ENCODE results near the gene BABAM2.
"Not testable (repeated sequence)": the region's sequence is repeated elsewhere in the genome, so short reads cannot be mapped to it uniquely, and the experiment has no call there.

BABAM2 gene

DNA sequence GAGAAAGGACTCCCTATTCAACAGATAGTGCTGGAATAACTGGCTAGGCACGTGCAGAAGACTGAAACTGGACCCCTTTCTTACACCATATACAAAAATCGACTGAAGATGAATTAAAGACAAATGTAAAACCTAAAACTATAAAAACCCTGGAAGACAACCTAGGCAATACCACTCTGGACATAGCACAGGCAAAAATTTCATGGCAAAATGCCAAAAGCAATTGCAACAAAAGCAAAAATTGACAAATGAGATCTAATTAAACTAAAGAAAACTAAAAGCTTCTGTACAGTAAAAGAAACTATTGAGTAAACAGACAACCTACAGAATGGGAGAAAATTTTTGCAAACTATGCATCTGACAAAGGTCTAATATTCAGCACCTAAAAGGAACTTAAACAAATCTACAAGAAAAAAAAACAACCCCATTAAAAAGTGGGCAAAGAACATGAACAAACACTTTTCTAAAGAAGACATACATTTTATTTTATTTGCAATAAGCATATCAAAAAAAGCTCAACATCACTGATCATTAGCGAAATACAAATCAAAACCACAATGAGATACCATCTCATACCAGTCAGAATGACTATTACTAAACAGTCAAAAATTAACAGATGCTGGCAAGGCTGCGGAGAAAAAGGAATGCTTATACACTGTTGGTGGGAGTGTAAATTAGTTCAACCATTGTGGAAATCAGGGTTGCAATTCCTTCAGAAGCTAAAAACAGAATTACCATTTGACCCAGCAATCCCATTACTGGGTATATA, 8.5 kb upstream of the BABAM2 start:
- DNase-seq = not testable (repeated sequence)

GRCh38 chr2:27882584-27882922, 8.0 kb upstream of the BABAM2 start:
- DNase-seq = not testable (repeated sequence)

GRCh38 chr2:27884601-27885000, 5.9 kb upstream of the BABAM2 start:
- no peak for DNase-seq

DNA sequence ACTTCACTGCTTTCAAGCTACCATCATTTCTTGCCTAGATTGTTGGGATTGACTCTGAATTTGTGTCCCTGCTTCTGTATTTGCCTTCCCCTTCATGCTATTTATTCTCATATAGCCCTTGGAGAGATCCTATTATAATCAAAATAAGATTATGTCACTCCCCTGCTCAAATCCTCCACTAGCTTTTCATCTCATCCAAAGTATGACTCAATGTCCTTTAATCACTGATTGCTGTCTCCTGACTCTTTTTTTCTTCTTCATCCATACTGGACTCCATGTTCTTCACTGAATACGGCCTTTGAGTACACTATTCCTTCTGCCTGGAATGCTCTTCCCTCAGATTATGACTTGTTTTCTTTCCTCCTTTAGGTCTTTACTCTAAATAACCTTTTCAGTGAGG, 5.3 kb upstream of the BABAM2 start:
- DNase-seq = no peak

GRCh38 chr2:27885661-27886060, 4.9 kb upstream of the BABAM2 start:
- no peak for DNase-seq

- DNase-seq = no peak
Measured at GRCh38 chr2:27886322-27886721, 4.2 kb upstream of the BABAM2 start.

DNA sequence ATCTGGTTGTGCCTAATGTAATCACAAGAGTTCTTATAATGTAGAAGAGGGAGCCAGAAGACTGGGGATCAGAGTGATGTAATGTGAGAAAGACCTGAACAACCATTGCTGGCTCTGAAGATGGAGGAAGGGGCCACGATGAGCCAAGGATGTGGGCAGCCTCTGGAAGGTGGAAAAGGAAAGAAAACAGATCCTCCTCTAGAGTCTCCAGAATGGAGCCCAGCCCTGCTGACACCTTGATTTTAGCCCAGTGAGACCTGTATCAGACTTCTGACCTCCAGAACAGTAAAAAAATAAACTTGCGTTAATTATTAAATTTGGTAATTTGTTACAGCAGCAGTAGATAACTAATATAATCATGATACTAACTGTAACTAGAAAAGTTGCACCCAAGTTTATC, 3.4 kb upstream of the BABAM2 start:
- DNase-seq = no peak

DNA sequence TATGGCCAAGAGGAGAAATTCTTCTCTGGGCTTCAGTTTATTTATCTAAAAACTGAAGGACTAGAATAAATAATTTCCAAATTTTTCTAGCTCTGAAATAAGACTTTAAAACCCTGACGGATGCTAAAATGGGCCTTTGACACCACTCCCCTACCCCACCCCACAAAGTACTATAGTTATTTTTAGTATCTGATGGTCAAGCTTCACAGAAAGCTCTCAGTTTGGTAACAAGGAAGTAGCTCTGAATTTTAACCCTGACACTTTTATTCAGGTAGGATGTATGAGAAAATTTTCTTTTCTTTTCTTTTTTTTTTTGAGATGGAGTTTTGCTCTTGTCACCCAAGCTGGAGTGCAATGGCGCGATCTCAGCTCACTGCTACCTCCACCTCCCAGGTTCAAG, 2.7 kb upstream of the BABAM2 start:
- DNase-seq = no peak

GRCh38 chr2:27888790-27889189, 1.7 kb upstream of the BABAM2 start:
- DNase-seq = no peak

DNA sequence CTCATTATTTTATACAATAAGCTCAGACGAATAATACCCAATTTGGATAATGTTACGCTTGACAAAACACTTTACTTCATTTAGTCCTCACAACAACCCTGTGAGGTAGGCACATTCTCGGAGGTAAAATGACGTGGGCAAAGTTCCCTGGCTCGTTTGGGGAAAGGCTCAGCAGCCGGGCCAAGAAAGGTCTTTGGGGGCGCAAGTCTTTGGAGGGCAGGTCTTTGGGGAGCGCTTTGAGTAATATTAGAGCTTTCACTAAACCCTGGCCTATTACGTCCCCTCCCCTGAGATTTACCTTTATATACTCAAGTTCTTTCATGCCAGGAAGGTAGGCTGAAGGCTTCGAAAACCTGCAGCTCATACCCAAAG, 769 bp upstream of the BABAM2 start:
- DNase-seq = peak; percentile 59

DNA sequence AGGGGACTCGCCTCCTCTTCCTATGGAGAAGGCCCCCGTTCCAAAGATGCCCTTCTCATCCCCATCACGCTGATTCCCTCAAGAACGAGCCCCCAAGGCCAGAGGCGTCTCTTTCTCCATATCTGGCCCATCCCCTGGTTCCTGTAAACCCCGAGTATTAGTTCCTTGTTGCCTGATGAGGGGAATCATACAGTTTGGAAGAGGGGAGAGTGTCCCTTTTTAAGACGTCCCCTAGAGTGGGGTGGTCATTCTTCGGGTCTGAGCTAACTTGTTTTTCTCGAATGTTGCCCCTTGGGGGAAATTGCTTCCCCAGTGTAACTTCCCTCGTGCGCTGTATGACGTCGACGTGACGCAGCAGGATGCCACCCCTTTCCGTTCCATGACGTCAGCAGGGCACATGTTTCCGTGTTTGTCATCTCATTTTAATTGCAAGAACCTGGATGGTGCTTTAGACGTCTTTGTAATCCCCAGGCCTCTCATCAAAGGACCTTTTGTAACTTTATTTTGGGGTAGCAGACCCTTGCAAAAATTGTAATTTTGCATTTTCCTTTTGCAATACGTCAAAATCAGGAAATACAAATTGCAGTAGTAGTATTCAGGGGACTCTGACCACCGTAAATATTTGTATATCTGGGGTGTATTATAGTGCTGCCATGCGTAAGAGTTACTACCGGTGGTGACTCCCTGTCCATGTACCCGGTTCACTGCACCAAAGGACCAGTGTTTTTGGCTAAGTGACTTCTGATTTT, 569 bp downstream of the BABAM2 start:
- DNase-seq = peak; percentile 94

- no peak for DNase-seq
Measured at GRCh38 chr2:27891673-27892105, 1.2 kb downstream of the BABAM2 start.

GRCh38 chr2:27893006-27893405, 2.5 kb downstream of the BABAM2 start:
- DNase-seq = no peak

GRCh38 chr2:27897717-27898116, 7.2 kb downstream of the BABAM2 start:
- no peak for DNase-seq

DNA sequence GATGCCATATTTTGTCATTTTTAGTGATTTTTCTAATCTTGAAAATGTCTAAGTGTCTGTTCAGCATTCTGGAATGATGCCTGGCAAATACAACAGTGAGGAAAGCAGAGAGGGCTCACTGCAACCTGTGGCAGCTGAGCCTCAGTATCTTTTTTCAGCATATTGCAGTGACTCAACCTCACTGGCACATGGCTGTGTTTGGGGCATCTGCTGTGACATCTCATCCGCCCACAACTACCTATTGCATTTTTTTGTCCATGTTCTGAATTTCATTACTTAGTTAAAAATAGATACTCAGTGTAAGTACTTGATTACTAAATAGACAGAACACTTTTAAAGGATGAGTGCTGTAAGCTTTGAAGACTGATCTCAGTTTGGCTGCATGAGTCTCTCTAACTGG, 10.7 kb downstream of the BABAM2 start:
- no peak for DNase-seq

GRCh38 chr2:27902098-27902497, 11.6 kb downstream of the BABAM2 start:
- no peak for DNase-seq

GRCh38 chr2:27903018-27903417, 12.5 kb downstream of the BABAM2 start:
- no peak for DNase-seq

GRCh38 chr2:27903649-27904404, 13.3 kb downstream of the BABAM2 start:
- no peak for DNase-seq

DNA sequence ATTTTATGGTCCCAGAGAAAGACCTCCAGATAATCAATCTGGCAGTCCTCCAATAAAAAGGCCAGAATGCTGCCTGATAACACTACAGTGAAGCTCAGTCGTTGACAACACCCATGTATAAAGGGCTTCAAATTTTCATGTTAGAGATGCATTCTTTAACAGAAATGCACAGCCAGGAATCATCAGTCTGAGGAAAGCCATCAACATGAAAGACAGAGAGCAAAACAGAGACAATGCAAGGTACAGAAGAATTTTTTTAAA, 13.8 kb downstream of the BABAM2 start:
- DNase-seq = no peak

- no peak for DNase-seq
Measured at GRCh38 chr2:27906074-27906473, 15.5 kb downstream of the BABAM2 start.

- no peak for DNase-seq
Measured at GRCh38 chr2:27907547-27907946, 17.0 kb downstream of the BABAM2 start.

GRCh38 chr2:27909901-27910300, 19.4 kb downstream of the BABAM2 start:
- DNase-seq = no peak

- DNase-seq = no peak
Measured at GRCh38 chr2:27911458-27912210, 21.1 kb downstream of the BABAM2 start.
